Measurements from ENCODE around the gene CSPG4. TPM values are rescaled to one million over a fixed set of nuclear protein-coding genes. Genes with fewer than 3 reads are reported as not detected.
"Not testable (repeated sequence)": the region's sequence is repeated elsewhere in the genome, so short reads cannot be mapped to it uniquely, and the experiment has no call there.

Gene CSPG4
- total and polyA plus RNA-seq, 12 donors, result 7.4 to 19.8 (median 12.1) TPM

- intact Hi-C loops (cut with DNase I), result no loop called here
- no peak for ATAC-seq
- H3K4me1 ChIP-seq, result no peaks in the 10 kb centered on the region
- H3K36me3 ChIP-seq, result no peaks in the 10 kb centered on the region
- TF ChIP-seq, protein P1, sequence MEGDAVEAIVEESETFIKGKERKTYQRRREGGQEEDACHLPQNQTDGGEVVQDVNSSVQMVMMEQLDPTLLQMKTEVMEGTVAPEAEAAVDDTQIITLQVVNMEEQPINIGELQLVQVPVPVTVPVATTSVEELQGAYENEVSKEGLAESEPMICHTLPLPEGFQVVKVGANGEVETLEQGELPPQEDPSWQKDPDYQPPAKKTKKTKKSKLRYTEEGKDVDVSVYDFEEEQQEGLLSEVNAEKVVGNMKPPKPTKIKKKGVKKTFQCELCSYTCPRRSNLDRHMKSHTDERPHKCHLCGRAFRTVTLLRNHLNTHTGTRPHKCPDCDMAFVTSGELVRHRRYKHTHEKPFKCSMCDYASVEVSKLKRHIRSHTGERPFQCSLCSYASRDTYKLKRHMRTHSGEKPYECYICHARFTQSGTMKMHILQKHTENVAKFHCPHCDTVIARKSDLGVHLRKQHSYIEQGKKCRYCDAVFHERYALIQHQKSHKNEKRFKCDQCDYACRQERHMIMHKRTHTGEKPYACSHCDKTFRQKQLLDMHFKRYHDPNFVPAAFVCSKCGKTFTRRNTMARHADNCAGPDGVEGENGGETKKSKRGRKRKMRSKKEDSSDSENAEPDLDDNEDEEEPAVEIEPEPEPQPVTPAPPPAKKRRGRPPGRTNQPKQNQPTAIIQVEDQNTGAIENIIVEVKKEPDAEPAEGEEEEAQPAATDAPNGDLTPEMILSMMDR (IDR thresholded peaks at IDR 0.05), result no peak
- H3K4me3 ChIP-seq, result no peak overlapping the region
- no peak for DNase-seq
- H3K27ac ChIP-seq, result no peak overlapping the region
- H3K9me3 ChIP-seq, result no peaks in the 10 kb centered on the region
- WGBS, 2 donors, result 90 to 93% methylated on average over 4 of the region's 4 CpGs
- no peaks in the 10 kb centered on the region for H3K27me3 ChIP-seq
Observed at GRCh38 chr15:75751891-75752290, 39.2 kb upstream of the CSPG4 start.

GRCh38 chr15:75751116-75751875 lies 38.6 kb upstream of the CSPG4 start:
- TF ChIP-seq, protein P1 (IDR thresholded peaks at IDR 0.05), result no peak
- Histone ChIP-seq H3K27me3 (no peaks in the 10 kb centered on the region), H3K27ac (no peak overlapping the region), H3K9me3 (no peaks in the 10 kb centered on the region), H3K4me1 (no peaks in the 10 kb centered on the region), H3K36me3 (no peaks in the 10 kb centered on the region), H3K4me3 (no peak overlapping the region)
- no peak for DNase-seq
- ATAC-seq, result no peak
- WGBS, 2 donors, result 52 to 63% methylated on average over 2 of the region's 2 CpGs
- intact Hi-C loops (cut with DNase I), result no loop called here

DNA sequence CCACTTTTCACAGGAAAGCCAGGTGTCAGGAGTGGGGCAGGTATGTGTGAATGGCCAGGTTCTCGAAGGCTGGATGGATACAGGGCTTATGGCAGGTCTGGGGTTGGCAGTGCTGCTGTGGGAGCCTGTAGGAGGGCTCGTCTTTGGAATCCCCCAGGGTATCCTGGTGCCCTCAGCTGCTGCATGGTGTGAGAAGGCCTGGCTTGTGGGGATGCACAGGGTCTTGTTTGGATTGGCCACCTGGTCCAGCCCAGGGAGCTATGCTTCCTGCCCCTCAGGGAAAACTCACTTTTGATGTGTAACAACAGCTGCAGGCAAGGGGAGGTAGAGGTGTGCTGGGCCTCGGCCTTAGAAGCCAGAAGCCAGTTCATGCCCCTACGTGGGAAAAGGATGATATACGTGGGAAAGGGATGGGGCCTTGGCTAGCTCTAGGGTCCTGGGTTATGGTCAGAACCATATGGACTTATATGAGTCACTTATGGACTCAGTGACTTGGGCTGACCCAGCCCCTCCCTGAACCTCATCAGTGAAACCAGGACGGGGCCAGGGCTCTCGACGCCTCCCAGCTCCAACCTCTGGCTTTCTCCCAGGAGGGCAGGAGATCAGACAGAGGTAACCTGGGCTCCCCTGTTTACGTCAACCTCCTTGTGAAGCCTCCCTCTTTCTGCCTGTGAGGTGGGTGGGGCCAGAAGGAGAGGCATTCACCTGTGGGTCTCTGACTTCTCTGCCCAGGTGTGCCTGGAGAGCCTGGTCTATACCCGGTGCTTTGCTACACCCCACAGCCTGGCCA lies 37.8 kb upstream of the CSPG4 start:
- no peaks in the 10 kb centered on the region for H3K27me3 ChIP-seq
- WGBS, 2 donors, result 92 to 93% methylated on average over 10 of the region's 10 CpGs
- intact Hi-C loops (cut with DNase I), result no loop called here
- TF ChIP-seq, protein P1 (IDR thresholded peaks at IDR 0.05), result no peak
- no peak overlapping the region for H3K4me3 ChIP-seq
- no peaks in the 10 kb centered on the region for H3K4me1 ChIP-seq
- no peak overlapping the region for H3K27ac ChIP-seq
- ATAC-seq, result peak in 1 of 8 donors; percentile 13
- DNase-seq, result no peak
- no peaks in the 10 kb centered on the region for H3K36me3 ChIP-seq
- no peaks in the 10 kb centered on the region for H3K9me3 ChIP-seq

DNA sequence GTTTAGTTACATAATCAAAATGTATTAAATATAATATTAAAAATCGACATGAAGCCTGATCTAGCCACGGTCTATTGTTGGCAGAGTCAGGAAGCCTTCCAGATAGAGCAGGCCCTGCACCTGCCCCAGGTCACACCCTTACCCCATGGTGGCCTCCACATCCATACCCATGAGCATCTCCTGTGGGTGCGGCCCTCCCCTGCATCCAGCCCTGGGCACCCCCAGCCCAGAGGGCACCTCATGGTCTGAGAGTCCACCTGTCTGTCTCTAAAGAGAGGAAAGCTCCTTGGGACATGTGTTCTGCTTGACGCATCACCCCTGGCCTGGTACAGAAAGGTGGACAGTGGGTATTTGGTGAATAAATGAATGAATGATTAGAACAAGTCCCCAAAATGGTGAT lies 37.2 kb upstream of the CSPG4 start:
- WGBS, 2 donors, result 92 to 95% methylated on average over 4 of the region's 4 CpGs
- TF ChIP-seq, protein P1 (IDR thresholded peaks at IDR 0.05), result no peak
- Histone ChIP-seq H3K27ac (no peak overlapping the region), H3K4me1 (no peaks in the 10 kb centered on the region), H3K4me3 (no peak overlapping the region), H3K36me3 (no peaks in the 10 kb centered on the region), H3K9me3 (no peaks in the 10 kb centered on the region), H3K27me3 (peaks cover 0 to 3% (median 0%) of the 10 kb centered on the region in 7 donors)
- intact Hi-C loops (cut with DNase I), result no loop called here
- no peak for DNase-seq
- no peak for ATAC-seq

GRCh38 chr15:75748882-75749281 lies 36.2 kb upstream of the CSPG4 start:
- H3K4me1 ChIP-seq; H3K9me3 ChIP-seq; DNase-seq; intact Hi-C loops (cut with DNase I); H3K4me3 ChIP-seq; H3K27ac ChIP-seq; ATAC-seq; H3K36me3 ChIP-seq; H3K27me3 ChIP-seq: not testable (repeated sequence)
- 79 to 91% methylated on average over 7 of the region's 10 CpGs for WGBS, 2 donors

DNA sequence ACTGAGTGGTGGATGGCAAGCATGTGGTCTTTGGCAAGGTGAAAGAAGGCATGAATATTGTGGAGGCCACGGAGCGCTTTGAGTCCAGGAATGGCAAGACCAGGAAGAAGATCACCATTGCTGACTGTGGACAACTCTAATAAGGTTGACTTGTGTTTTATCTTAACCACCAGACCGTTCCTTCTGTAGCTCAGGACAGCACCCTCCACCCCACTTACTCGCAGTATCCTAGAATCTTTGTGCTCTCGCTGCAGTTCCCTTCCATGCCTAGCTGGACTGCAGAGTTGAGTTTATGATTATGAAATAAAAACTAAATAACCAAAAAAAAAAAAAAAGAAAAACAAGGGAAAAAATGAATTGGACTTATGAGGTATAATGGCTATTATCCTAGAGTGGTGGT lies 34.5 kb upstream of the CSPG4 start:
- H3K4me3 ChIP-seq; intact Hi-C loops (cut with DNase I); H3K27me3 ChIP-seq; H3K4me1 ChIP-seq; H3K27ac ChIP-seq; H3K36me3 ChIP-seq; H3K9me3 ChIP-seq; DNase-seq; ATAC-seq: not testable (repeated sequence)
- 92% methylated on average over 5 of the region's 5 CpGs for WGBS, 2 donors

All from heart right ventricle (tissue), 16 donors.